ENCODE measurements around the gene ZBED4.

Gene ZBED4

GRCh38 chr22:49937758-49938564 is 84.3 kb downstream of the ZBED4 start:
- DNase-seq = no peak

GRCh38 chr22:49938565-49939136 is 85.0 kb downstream of the ZBED4 start:
- DNase-seq = no peak

All from NCI-H524 treated with DMSO at 0.1 percent for 48 hours (cell line).